GM10248 (cell line): ENCODE results near the gene VNN1.

Experiments used
- CTCF ChIA-PET: fragments of 300-600 bp; sonication (Branson Sonifier 250); formaldehyde crosslinking; extraction: SDS; loops from one replicate; lab custom pipeline; 2021; ENCODE audit warnings: antibody characterized with exemption; lab: Yijun Ruan, JAX
- POLR2A ChIA-PET: fragments of 350-650 bp; sonication (Branson Sonifier 250); formaldehyde crosslinking; extraction: SDS; loops from one replicate; lab custom pipeline; 2020; ENCODE audit warnings: antibody characterized with exemption; lab: Yijun Ruan, JAX
- DNase-seq: peaks from one replicate; pipeline ENCODE4 v3.0.0; 2012; ENCODE audit errors: extremely low spot score
- TF ChIP-seq, protein P1 (sequence below): IDR thresholded peaks from 2 replicates; pipeline ENCODE4 v1.5.1; 2012; ENCODE audit warnings: mild to moderate bottlenecking, low read depth; ENCODE audit errors: extremely low read depth, missing control alignments, control extremely low read depth

The VNN1 gene

GRCh38 chr6:132751306-132751705, 37.5 kb upstream of the VNN1 start:
- TF ChIP-seq, protein P1, sequence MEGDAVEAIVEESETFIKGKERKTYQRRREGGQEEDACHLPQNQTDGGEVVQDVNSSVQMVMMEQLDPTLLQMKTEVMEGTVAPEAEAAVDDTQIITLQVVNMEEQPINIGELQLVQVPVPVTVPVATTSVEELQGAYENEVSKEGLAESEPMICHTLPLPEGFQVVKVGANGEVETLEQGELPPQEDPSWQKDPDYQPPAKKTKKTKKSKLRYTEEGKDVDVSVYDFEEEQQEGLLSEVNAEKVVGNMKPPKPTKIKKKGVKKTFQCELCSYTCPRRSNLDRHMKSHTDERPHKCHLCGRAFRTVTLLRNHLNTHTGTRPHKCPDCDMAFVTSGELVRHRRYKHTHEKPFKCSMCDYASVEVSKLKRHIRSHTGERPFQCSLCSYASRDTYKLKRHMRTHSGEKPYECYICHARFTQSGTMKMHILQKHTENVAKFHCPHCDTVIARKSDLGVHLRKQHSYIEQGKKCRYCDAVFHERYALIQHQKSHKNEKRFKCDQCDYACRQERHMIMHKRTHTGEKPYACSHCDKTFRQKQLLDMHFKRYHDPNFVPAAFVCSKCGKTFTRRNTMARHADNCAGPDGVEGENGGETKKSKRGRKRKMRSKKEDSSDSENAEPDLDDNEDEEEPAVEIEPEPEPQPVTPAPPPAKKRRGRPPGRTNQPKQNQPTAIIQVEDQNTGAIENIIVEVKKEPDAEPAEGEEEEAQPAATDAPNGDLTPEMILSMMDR: no peak
- ChIA-PET POLR2A (interaction anchor here (0.7 to 1.0 kb wide), 2 partner anchors 14 to 63 kb away, joined by 3 read pairs; partner anchors contain the start of gene RPS12), CTCF (interaction anchor here (1.3 to 2.4 kb wide), 7 partner anchors 11 to 47 kb away, joined by 3 to 6 read pairs (median 4); partner anchors contain the start of gene SLC18B1)
- DNase-seq: no peak

DNA sequence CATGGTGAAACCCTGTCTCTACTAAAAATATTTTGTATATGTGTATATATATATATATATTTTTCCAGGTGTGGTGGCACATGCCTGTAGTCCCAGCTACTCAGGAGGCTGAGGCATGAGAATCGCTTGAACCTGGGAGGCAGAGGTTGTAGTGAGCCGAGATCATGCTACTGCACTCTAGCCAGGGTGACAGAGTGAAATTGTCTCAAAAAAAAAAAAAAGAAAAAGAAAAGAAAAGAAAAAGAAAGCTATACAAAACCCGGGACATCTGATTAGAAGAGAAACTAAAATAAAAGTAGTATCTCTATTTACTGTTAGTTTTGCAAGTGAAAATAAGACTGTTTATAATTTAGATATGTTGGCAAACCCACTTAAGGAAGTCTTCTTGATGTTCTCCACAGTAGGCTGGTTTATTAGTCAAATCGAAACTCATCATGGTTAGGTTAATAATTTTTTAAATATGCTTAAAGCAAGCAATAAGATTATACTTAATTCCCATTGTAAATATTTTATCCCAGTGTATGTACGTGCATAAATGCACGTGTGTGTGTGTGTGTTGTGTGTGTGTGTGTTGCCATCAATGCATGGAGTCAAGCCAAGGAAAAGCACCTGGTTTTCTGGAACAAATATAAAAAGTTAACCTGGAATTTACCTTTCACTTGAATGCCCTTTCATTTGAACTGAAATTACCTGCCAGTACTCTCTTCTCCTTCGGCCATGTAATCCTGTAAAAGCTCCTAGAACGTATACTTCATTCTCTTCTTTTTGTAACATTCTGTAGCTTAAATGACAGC, 36.8 kb upstream of the VNN1 start:
- ChIA-PET CTCF (interaction anchor here (1.3 to 2.4 kb wide), 6 partner anchors 11 to 37 kb away, joined by 3 to 6 read pairs (median 4); no protein-coding TSS in a partner anchor), POLR2A (interaction anchor here (0.7 to 1.0 kb wide), 2 partner anchors 14 to 64 kb away, joined by 3 read pairs; partner anchors contain the start of gene RPS12)
- TF ChIP-seq, protein P1: no peak
- DNase-seq: peak; percentile 43

GRCh38 chr6:132749111-132749510, 35.3 kb upstream of the VNN1 start:
- CTCF ChIA-PET: interaction anchor here (0.8 to 1.5 kb wide), 4 partner anchors 13 to 49 kb away, joined by 3 to 4 read pairs (median 3); partner anchors contain the start of gene SLC18B1
- DNase-seq: no peak
- TF ChIP-seq, protein P1: no peak
- POLR2A ChIA-PET: no interaction called here

- CTCF ChIA-PET: interaction anchor here (0.8 to 1.5 kb wide), 4 partner anchors 12 to 50 kb away, joined by 3 to 4 read pairs (median 3); partner anchors contain the start of gene SLC18B1
- TF ChIP-seq, protein P1: no peak
- POLR2A ChIA-PET: no interaction called here
- no peak for DNase-seq
These were observed 34.6 kb upstream of the VNN1 start for GRCh38 chr6:132748446-132748845.

DNA sequence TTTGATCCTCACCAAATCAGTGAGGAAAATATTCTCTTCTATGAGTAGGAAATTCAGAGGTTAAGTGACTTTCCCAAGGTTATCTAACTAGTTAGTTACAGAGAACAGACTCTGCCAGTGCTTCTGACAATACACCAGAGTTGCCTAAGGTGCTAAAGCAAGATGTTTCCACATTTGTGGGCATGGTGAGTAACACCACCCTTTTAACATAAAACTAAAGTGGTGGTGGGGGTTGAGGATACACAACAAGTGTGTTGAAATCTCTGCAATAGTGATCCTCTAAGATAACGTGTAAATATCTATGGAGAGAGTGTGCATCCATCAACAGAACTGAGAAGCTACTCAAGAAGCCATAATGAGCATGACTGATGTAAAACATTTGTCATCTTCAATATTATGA, 32.2 kb upstream of the VNN1 start:
- POLR2A ChIA-PET: no interaction called here
- TF ChIP-seq, protein P1: no peak
- CTCF ChIA-PET: interaction anchor here (1.9 kb wide), 1 partner anchor 77 kb away, joined by 4 read pairs; no protein-coding TSS in a partner anchor
- no peak for DNase-seq

DNA sequence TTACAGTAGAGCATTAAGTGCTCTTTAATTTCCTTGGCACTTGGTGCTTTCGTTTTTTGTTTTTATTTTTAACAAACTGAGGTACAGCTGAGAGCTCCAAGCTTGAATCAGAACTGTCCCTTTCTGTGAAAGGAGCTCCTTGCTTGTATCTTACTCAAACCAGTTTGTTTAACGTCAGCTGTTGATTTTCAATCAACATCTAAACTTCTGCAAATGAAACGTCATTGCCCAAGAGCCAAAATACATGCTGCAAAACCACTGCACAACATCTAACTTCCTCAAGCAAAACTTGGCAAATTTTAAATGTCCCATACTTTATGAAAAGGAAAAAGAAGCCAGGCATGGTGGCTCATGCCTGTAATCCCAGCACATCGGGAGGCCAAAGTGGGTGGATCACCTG, 28.6 kb upstream of the VNN1 start:
- CTCF ChIA-PET: interaction anchor here (1.4 kb wide), 1 partner anchor 22 kb away, joined by 3 read pairs; no protein-coding TSS in a partner anchor
- TF ChIP-seq, protein P1: no peak
- POLR2A ChIA-PET: no interaction called here
- DNase-seq: no peak
